ENCODE results near the gene CT47A1. TPM values are rescaled to one million over a fixed set of nuclear protein-coding genes. Genes with fewer than 3 reads are reported as not detected.
"Not testable (repeated sequence)": the region's sequence is repeated elsewhere in the genome, so short reads cannot be mapped to it uniquely, and the experiment has no call there.

The CT47A1 gene
- not detected for total RNA-seq (ENCODE audit: insufficient read depth, low replicate concordance)

- DNase-seq (ENCODE audit: low spot score), result not testable (repeated sequence)
These were observed at the start of gene CT47A1 for GRCh38 chrX:120985660-120986059. Gene CT47A1 (minus strand): TSS chrX:120985760. CDS start chrX:120985529, 231 bp downstream.

- DNase-seq (ENCODE audit: low spot score), result no peak
These were observed 47.0 kb upstream of the CT47A1 start for GRCh38 chrX:121032531-121032930.

- DNase-seq (ENCODE audit: low spot score), result no peak
These were observed 44.5 kb upstream of the CT47A1 start for GRCh38 chrX:121030083-121030482.

- no peak for DNase-seq (ENCODE audit: low spot score)
These were observed 42.9 kb upstream of the CT47A1 start for GRCh38 chrX:121028419-121028818.

- no peak for DNase-seq (ENCODE audit: low spot score)
These were observed 29.3 kb upstream of the CT47A1 start for GRCh38 chrX:121014826-121015225.

GRCh38 chrX:121013897-121014455 lies 28.4 kb upstream of the CT47A1 start:
- no peak for DNase-seq (ENCODE audit: low spot score)

GRCh38 chrX:121011254-121011653 lies 25.7 kb upstream of the CT47A1 start:
- no peak for DNase-seq (ENCODE audit: low spot score)

- DNase-seq (ENCODE audit: low spot score), result no peak
These were observed 24.7 kb upstream of the CT47A1 start for GRCh38 chrX:121010218-121010617.

GRCh38 chrX:121009764-121010163 lies 24.2 kb upstream of the CT47A1 start:
- no peak for DNase-seq (ENCODE audit: low spot score)

- DNase-seq (ENCODE audit: low spot score), result no peak
These were observed 23.4 kb upstream of the CT47A1 start for GRCh38 chrX:121008920-121009319.

GRCh38 chrX:121000589-121000988 lies 15.0 kb upstream of the CT47A1 start:
- peak; percentile 2 for DNase-seq (ENCODE audit: low spot score)

- DNase-seq (ENCODE audit: low spot score), result no peak
These were observed 13.9 kb upstream of the CT47A1 start for GRCh38 chrX:120999413-120999812.

GRCh38 chrX:120956500-120956899 lies 29.1 kb downstream of the CT47A1 start, which contains the start of gene CT47A7:
Gene CT47A7 (minus strand): TSS chrX:120956600. CDS start chrX:120956345, 255 bp downstream.
- DNase-seq (ENCODE audit: low spot score), result not testable (repeated sequence)

Other genes starting within 250 kb of the CT47A1 start
- not detected for gene CT47B1, start 109.9 kb downstream of the CT47A1 start, total RNA-seq (ENCODE audit: insufficient read depth, low replicate concordance)
- gene CT47A11, start 48.6 kb downstream of the CT47A1 start, total RNA-seq (ENCODE audit: insufficient read depth, low replicate concordance), result not detected
- not detected for gene CT47A10, start 43.7 kb downstream of the CT47A1 start, total RNA-seq (ENCODE audit: insufficient read depth, low replicate concordance)
- gene CT47A9, start 38.9 kb downstream of the CT47A1 start, total RNA-seq (ENCODE audit: insufficient read depth, low replicate concordance), result not detected
- gene CT47A8, start 34.0 kb downstream of the CT47A1 start, total RNA-seq (ENCODE audit: insufficient read depth, low replicate concordance), result not detected
- not detected for gene CT47A7, start 29.2 kb downstream of the CT47A1 start, total RNA-seq (ENCODE audit: insufficient read depth, low replicate concordance)
- not detected for gene CT47A6, start 24.3 kb downstream of the CT47A1 start, total RNA-seq (ENCODE audit: insufficient read depth, low replicate concordance)
- not detected for gene CT47A5, start 19.4 kb downstream of the CT47A1 start, total RNA-seq (ENCODE audit: insufficient read depth, low replicate concordance)
- gene CT47A4, start 14.6 kb downstream of the CT47A1 start, total RNA-seq (ENCODE audit: insufficient read depth, low replicate concordance), result not detected
- gene CT47A3, start 9.7 kb downstream of the CT47A1 start, total RNA-seq (ENCODE audit: insufficient read depth, low replicate concordance), result not detected
- not detected for gene CT47A2, start 4.8 kb downstream of the CT47A1 start, total RNA-seq (ENCODE audit: insufficient read depth, low replicate concordance)
- gene GLUD2, start 61.9 kb upstream of the CT47A1 start, total RNA-seq (ENCODE audit: insufficient read depth, low replicate concordance), result 1.2 TPM

Data from umbilical cord (tissue), 2 donors.